AG08396 (cell line): ENCODE data around the gene NOL8.

Source experiments
- DNase-seq: peaks from one replicate; pipeline ENCODE4 v3.0.0; 2012; ENCODE audit warnings: low spot score, mixed read lengths

NOL8 gene

DNA sequence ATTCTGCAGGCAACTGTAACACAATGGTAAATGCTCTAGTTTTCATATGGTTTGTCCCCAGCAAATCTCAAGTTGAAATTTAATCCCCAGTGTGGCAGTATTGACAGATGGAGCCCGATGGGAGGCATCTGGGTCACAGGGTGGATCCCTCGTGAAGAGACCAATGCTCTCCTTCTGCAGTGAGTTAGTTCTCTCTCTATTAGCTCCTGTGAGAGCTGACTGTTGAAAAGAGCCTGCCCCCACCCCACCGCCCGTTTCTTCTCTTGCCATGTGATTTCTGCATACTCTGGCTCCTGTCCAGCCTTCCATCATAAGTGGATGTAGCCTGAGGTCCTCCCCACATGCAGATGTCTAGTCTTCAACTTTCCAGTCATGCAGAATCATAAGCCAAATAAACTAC, 58.7 kb downstream of the NOL8 start:
- DNase-seq = no peak

DNA sequence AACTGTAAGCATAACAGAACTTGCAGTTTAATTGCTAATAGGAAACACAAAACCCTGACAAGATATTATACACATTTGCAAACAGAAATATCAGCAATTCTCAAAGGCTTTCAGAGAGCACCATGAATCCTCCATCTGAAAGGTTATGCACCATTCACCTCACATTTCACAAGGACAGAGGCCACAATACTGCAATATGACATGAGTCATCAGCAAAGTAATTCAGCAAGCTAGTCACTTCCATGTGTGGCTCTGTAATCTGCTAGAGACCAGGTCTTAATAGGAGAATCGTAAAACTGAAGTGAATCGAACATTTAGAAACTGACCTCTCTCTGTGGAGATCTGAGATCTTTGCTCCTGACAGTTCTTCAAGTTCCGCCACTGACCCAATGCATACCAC, 60.0 kb downstream of the NOL8 start:
- DNase-seq = peak; percentile 13

DNA sequence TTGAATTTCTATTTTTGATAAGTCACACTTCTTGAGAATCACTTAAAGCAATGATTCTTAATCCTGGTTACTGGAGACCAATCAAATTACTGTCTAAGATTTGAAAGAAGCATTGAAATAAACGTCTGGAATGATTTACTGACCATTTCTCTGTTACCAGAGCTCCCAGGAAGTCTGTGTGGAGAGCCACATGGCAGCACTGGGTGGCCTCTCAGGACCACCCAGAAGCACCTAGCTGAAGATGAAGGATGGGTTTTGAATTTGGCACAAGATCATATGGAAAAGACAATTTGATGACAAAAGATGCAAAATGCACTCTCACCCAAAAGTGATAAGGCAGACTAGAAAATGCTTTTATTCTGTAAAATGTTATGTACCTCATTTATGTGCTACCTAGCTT, 62.0 kb downstream of the NOL8 start:
- DNase-seq = no peak

DNA sequence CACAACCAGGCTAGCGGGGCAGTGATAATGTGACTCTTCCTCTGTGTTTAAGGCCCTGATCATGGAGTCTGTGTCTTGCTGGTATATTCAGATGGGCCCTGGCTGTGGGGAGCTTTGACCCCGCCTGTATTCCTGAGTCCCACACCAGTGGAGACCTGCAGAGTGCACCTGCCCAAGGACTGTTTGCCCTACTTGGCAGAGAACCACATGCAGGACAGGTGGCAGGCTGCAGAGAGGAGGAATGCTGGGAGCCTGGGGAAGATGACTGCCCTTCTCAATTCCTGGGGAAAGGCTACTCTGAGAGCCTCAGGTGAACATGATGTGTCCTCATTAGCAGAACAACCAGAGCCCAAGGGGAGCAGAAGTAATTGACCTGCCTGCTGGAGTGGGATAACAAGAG, 67.8 kb downstream of the NOL8 start:
- DNase-seq = no peak

DNA sequence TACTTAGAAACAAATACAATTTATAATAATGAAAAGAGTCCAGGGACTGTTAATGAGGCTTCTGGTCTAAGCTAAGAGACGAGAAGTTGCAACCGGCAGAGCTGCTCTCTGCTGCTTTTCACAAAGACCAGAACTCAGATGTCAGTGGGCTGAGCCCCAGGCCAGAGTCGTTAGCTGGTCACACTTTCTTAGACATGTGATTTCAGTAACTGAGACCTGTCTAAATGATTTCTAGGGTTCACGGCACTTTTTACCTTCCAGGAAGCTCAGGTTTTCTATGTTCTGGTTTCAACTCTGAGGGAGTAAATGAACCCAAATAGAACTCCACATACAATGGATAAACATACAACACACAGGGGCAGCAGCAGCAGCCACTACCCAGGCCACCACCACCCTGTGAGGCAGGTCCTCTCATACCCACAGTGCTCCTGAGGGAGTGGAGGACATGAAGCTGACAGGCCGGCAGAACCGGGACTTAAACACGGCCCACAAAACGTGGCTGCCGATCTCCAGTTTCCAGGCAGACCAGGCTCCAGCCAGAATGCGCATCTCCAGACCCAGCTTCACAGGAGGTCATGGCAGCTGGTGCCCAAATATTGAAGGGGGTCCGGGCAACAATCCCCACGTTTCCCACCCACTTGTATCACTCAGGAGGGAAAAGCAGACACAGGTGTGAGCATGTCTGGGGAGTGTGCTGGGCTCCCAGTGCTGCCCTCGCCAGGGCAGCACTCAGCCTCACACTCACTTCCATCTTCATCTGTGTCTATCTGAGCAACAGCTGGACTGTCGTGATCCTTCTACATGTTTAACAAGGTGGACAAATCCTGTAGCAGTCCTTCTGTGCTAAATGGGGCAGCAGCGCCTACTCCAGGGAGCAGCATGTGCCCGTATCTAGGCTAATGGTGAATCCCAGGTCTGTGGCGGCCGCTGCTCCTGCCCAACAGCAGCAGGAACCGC, 70.5 kb downstream of the NOL8 start:
- DNase-seq = no peak

DNA sequence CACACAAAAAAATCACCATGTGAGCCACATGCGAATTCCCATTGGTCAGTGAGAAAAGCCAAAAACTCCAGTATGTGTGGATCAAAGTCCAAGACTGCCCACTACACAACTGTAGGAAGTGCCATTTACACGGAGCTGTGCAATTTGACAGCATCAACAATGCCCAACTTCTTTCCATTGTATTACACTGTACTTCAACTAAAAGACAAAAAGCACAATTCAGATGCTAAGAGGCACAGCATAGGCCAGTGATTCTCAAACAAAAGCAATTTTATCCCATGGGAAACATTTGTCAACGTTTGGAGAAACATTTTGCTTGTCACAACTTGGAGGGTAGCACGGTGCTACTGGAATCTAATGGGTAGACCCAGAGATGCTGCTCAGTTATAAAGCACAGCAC, 71.5 kb downstream of the NOL8 start:
- DNase-seq = no peak

DNA sequence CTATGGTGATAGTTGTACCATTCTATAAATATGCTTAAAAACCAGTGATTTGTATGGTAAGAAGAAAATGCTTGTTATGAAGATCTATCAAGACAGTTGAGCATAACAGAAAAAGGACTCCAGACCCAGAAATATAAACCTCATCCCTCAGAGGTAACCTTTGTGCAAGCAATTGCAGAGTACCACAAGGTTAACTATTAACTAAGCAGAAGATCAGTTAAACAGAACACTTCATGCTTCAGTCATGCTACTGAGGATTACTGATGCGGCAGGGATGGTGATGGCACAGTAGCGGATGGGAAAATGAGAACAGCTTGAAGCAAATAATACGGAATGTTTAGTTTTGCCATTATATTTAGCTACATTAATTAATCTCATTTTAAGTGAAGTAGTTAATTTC, 77.2 kb downstream of the NOL8 start:
- DNase-seq = no peak
